OCI-LY7 (cell line): ENCODE measurements around the gene PPM1A. TPM values are rescaled to one million over a fixed set of nuclear protein-coding genes. Genes with fewer than 3 reads are reported as not detected.

ENCODE experiments used
- BruUV-seq: library from RNA; stranded (reverse); fragments of 400-500 nt; replicated peaks from 2 replicates; lab custom pipeline; 2021; lab: Mats Ljungman, UMichigan
- CTCF ChIA-PET: fragments of 300-600 bp; sonication (Branson Sonifier 250); formaldehyde crosslinking; loops from one replicate; lab custom pipeline; 2022; ENCODE audit warnings: antibody characterized with exemption; ENCODE audit not compliant: unreplicated experiment; lab: Charles Lee
- POLR2A ChIA-PET: fragments of 300-600 bp; sonication (Branson Sonifier 250); formaldehyde crosslinking; loops from one replicate; lab custom pipeline; 2022; ENCODE audit warnings: antibody characterized with exemption; lab: Charles Lee
- DNase-seq: peaks from one replicate; pipeline ENCODE4 v3.0.0-alpha.2; 2015; ENCODE audit warnings: low spot score
- H2AFZ ChIP-seq: fragments of 200-600 bp; sonication (generic), shearing (Covaris generic); 2 replicates; pipeline ENCODE4 v1.6.1; 2014; ENCODE audit warnings: mild to moderate bottlenecking, antibody characterized with exemption, low read length, moderate library complexity
- H3K27ac ChIP-seq: fragments of 200-600 bp; sonication (generic); 2 replicates; pipeline ENCODE4 v1.5.1; 2014; ENCODE audit warnings: mixed run types, low read depth, mild to moderate bottlenecking, moderate library complexity, low read length, inconsistent platforms; ENCODE audit not compliant: poor library complexity, severe bottlenecking
- H3K36me3 ChIP-seq: fragments of 200-600 bp; sonication (generic); 2 replicates; pipeline ENCODE4 v1.6.1; 2014; ENCODE audit warnings: mild to moderate bottlenecking, antibody characterized with exemption, low read length, moderate library complexity, mixed read lengths; ENCODE audit not compliant: insufficient read depth
- H3K4me1 ChIP-seq: fragments of 200-600 bp; sonication (generic); 2 replicates; pipeline ENCODE4 v1.5.1; 2014; ENCODE audit warnings: mild to moderate bottlenecking, low read length; ENCODE audit not compliant: insufficient read depth, poor library complexity, severe bottlenecking
- H3K4me2 ChIP-seq: fragments of 200-600 bp; sonication (generic); 2 replicates; pipeline ENCODE4 v1.6.1; 2014; ENCODE audit warnings: mild to moderate bottlenecking, low read length
- H3K4me3 ChIP-seq: fragments of 200-600 bp; sonication (generic); 2 replicates; pipeline ENCODE4 v1.5.1; 2014; ENCODE audit warnings: mild to moderate bottlenecking, low read depth, low read length; ENCODE audit not compliant: poor library complexity, severe bottlenecking
- H3K79me2 ChIP-seq: fragments of 200-600 bp; sonication (generic); 2 replicates; pipeline ENCODE4 v1.6.1; 2016; ENCODE audit warnings: low read depth, mild to moderate bottlenecking, low read length, moderate library complexity, mixed read lengths; ENCODE audit not compliant: insufficient read depth
- H3K9me2 ChIP-seq: fragments of 200-600 bp; sonication (generic); 2 replicates; pipeline ENCODE4 v1.6.1; 2016; ENCODE audit warnings: mild to moderate bottlenecking, low read length, mixed read lengths; ENCODE audit not compliant: insufficient read depth
- H3K9me3 ChIP-seq: fragments of 200-600 bp; sonication (generic); 2 replicates; pipeline ENCODE4 v1.6.1; 2014; ENCODE audit warnings: mild to moderate bottlenecking, mixed run types, low read length, mixed read lengths
- H4K20me1 ChIP-seq: fragments of 200-600 bp; sonication (generic); 2 replicates; pipeline ENCODE4 v1.6.1; 2014; ENCODE audit warnings: mild to moderate bottlenecking, antibody characterized with exemption, low read length, moderate library complexity, mixed read lengths; ENCODE audit not compliant: insufficient read depth
- CTCF ChIP-seq: fragments of 200-600 bp; sonication (generic); conservative IDR thresholded peaks from 2 replicates; pipeline ENCODE4 v1.5.1; 2014; ENCODE audit warnings: mild to moderate bottlenecking, antibody characterized with exemption, low read length, moderate library complexity, mixed read lengths
- EZH2phosphoT487 ChIP-seq: fragments of 200-600 bp; sonication (generic); IDR thresholded peaks from 2 replicates; pipeline ENCODE4 v1.6.1; 2018; ENCODE audit warnings: low read depth, borderline replicate concordance, mild to moderate bottlenecking, mixed run types, antibody characterized with exemption, low read length, moderate library complexity, mixed read lengths
- intact Hi-C: fragments of 100-400 bp; cut with micrococcal nuclease; formaldehyde crosslinking; loops from one replicate; pipeline ENCODE4 v1.10.0; 2022; ENCODE audit not compliant: unreplicated experiment
- total RNA-seq, 2 experiments: library from RNA; depleted of rRNA in 1 of 2; stranded (reverse); fragments of >200 nt in 1 of 2; shearing (Covaris generic) in 1 of 2; gene quantifications; 2 replicates each; pipeline ENCODE4 v1.2.3, GENCODE V29; 2014 to 2022

PPM1A gene
- total RNA-seq, 2 experiments from 2014 or later: 25.4 to 75.1 TPM

DNA sequence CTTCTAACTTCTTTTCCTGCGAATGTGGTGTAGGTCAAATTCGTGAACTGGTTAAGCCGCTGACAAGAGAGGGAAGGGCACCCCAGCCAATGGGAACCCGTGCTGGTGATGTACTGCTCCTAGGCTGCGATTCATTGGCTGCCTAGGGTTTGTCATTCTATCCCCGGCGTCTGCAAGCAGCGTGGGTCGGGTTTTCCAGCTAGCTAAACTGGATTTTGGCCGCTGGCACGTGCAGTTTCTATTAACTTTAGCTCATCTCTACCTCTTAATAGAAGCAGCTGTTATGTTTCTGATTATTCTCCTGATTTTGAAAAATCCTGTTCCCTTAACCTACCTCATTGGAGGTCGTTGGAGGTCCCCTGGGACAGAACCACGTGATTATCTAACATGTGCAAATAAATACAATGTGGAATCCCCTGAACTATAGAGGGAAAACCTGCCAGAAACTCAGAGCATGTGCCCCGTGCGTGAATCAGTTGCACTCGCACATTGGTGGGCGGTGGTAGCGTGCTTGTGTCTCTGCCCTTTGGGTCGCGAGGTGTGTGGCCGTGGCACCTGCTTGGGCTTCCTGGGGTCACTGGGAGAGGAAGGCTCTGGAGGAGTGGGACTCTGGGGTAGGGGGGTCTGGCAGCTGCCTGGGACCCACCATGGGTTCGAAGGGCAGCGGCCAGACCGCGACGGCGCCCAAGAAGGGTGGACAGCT is 876 bp upstream of the PPM1A start:
- ChIA-PET CTCF (no interaction called here), POLR2A (interaction anchor here (0.6 to 8.9 kb wide), 22 partner anchors 9 to 1306 kb away, joined by 3 to 115 read pairs (median 4); no protein-coding TSS in a partner anchor)
- peak overlapping the region; percentile 93 for H3K4me2 ChIP-seq
- H3K4me1 ChIP-seq: peaks cover 56% of the 10 kb centered on the region
- H3K9me2 ChIP-seq: no peaks in the 10 kb centered on the region
- peaks cover 34% of the 10 kb centered on the region for H3K79me2 ChIP-seq
- peak overlapping the region; percentile 92 for H3K27ac ChIP-seq
- H3K36me3 ChIP-seq: peaks cover 25% of the 10 kb centered on the region
- DNase-seq: peak; percentile 94
- BruUV-seq: no TSS peak
- peak overlapping the region; percentile 81 for H3K4me3 ChIP-seq
- H3K9me3 ChIP-seq: no peaks in the 10 kb centered on the region
- peak overlapping the region; percentile 74; the same call in 1 of the 2 replicates for H2AFZ ChIP-seq
- TF ChIP-seq CTCF: no peak
- no peak for TF ChIP-seq EZH2phosphoT487
- intact Hi-C loops: loop anchor here (1.0 to 5.0 kb wide), 2 partner anchors 44 to 886 kb away; no protein-coding TSS in a partner anchor
- H4K20me1 ChIP-seq: peaks cover 18% of the 10 kb centered on the region; the same call in 1 of the 2 replicates

DNA sequence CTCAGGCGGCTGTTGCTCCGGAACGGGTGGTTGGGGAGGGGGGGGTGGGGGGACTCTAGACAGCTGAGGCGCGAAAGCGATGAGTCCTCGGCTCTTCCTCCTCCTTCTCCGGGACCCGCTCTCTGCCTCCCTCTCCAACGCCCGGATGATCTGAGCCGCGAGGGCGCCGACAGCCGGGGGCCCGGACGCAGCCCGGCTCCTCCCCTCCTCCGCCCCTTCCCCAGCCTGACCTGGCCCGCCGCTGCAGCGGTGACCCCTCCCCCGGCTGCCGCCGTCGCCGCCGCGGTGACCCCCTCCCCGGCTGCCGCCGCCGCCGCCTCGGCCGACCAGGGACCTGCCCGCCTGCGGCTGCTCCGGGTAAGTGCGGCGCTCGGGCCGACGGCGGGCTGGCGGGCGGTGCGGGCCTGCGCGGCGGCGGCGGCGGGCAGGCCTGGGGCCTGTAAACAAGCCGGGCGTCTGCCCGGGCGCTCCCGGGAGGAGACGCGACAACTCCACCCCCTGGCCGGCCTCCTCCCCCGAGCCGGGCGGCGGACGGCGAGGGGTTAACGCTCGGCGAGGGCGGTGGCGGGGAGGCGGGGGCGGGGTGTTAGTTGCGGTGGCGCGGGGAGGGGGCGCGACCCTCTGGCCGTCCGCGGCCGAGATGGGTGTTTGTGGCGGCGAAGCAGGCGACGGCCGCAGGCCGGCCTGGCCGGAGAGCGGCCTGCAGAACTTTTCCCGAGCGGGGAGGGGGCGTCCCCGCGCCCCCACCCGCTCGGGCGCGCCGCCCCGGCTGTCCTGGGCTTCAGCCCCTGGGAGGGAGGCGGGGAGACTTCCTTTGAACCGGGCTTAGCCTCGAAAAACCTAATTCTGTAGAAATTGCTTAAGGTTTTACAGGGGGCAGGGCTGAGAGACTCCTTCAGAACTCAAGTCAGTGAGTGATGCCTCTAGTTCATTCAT is 568 bp downstream of the PPM1A start:
- no peak for TF ChIP-seq EZH2phosphoT487
- no peak for TF ChIP-seq CTCF

More for the DNA sequence above, 568 bp downstream of the PPM1A start:
- peak overlapping the region; percentile 87 for H3K4me3 ChIP-seq
- no TSS peak for BruUV-seq
- ChIA-PET POLR2A (interaction anchor here (0.6 to 8.9 kb wide), 20 partner anchors 11 to 939 kb away, joined by 3 to 115 read pairs (median 6); partner anchors contain the start of gene DHRS7), CTCF (interaction anchor here (0.6 to 0.7 kb wide), 2 partner anchors 82 to 102 kb away, joined by 5 read pairs; no protein-coding TSS in a partner anchor)
- 0 out of 2 replicates have a peak, but pooled peaks cover 4% of the 10 kb centered on the region for H3K9me3 ChIP-seq
- peaks cover 48% of the 10 kb centered on the region for H3K79me2 ChIP-seq
- peak; percentile 89 for DNase-seq
- no peaks in the 10 kb centered on the region for H3K9me2 ChIP-seq
- H4K20me1 ChIP-seq: peaks cover 30% of the 10 kb centered on the region; the same call in 1 of the 2 replicates
- intact Hi-C loops: loop anchor here (1.0 to 5.0 kb wide), 7 partner anchors 61 to 887 kb away; partner anchors contain the start of gene PCNX4
- H3K27ac ChIP-seq: peak overlapping the region; percentile 92
- H3K4me1 ChIP-seq: peaks cover 61% of the 10 kb centered on the region
- H3K36me3 ChIP-seq: peaks cover 30% of the 10 kb centered on the region
- peak overlapping the region; percentile 0; the same call in 1 of the 2 replicates for H2AFZ ChIP-seq
- peak overlapping the region; percentile 92 for H3K4me2 ChIP-seq
